H9 (cell line): ENCODE results near the gene ZSWIM6. TPM values are rescaled to one million over a fixed set of nuclear protein-coding genes. Genes with fewer than 3 reads are reported as not detected.

ENCODE experiments used
- DNase-seq: peaks from one replicate; pipeline ENCODE4 v3.0.0-alpha.2; 2017
- H2AFZ ChIP-seq: one replicate; pipeline ENCODE4 v1.6.1; 2013; ENCODE audit warnings: mild to moderate bottlenecking, low read length, control low read depth, moderate library complexity
- H2AK5ac ChIP-seq: 2 replicates; pipeline ENCODE4 v1.6.1; 2013; ENCODE audit warnings: low read length, control low read depth, mixed read lengths; ENCODE audit not compliant: insufficient read length
- H2BK120ac ChIP-seq: one replicate; pipeline ENCODE4 v1.6.1; 2013; ENCODE audit warnings: low read depth, mild to moderate bottlenecking, low read length, control low read depth, inconsistent platforms; ENCODE audit not compliant: poor library complexity, severe bottlenecking
- H2BK12ac ChIP-seq: 2 replicates; pipeline ENCODE4 v1.6.1; 2013; ENCODE audit warnings: low read length, control low read depth, mixed read lengths, low read depth; ENCODE audit not compliant: insufficient read length
- H2BK15ac ChIP-seq: 2 replicates; pipeline ENCODE4 v1.6.1; 2013; ENCODE audit warnings: low read depth, low read length, control low read depth
- H2BK20ac ChIP-seq: one replicate; pipeline ENCODE4 v1.6.1; 2013; ENCODE audit warnings: low read depth, mild to moderate bottlenecking, low read length, control low read depth, inconsistent platforms; ENCODE audit not compliant: poor library complexity, severe bottlenecking
- H2BK5ac ChIP-seq: 2 replicates; pipeline ENCODE4 v1.6.1; 2013; ENCODE audit warnings: low read length, control low read depth, mixed read lengths; ENCODE audit not compliant: insufficient read length
- H3K14ac ChIP-seq: 2 replicates; pipeline ENCODE4 v1.6.1; 2013; ENCODE audit warnings: low read length, control low read depth; ENCODE audit not compliant: insufficient read depth
- H3K18ac ChIP-seq: 2 replicates; pipeline ENCODE4 v1.6.1; 2013; ENCODE audit warnings: low read depth, mild to moderate bottlenecking, mixed read lengths, low read length, control low read depth; ENCODE audit not compliant: insufficient read length
- H3K23ac ChIP-seq: 2 replicates; pipeline ENCODE4 v1.6.1; 2013; ENCODE audit warnings: low read length, control low read depth, mixed read lengths, low read depth; ENCODE audit not compliant: insufficient read length
- H3K23me2 ChIP-seq: 2 replicates; pipeline ENCODE4 v1.6.1; 2013; ENCODE audit warnings: low read depth, mild to moderate bottlenecking, mixed read lengths, low read length, control low read depth; ENCODE audit not compliant: insufficient read length, poor library complexity, severe bottlenecking
- H3K27ac ChIP-seq: 2 replicates; pipeline ENCODE4 v1.5.1; 2013; ENCODE audit warnings: low read length, control low read depth, mixed read lengths, low read depth; ENCODE audit not compliant: insufficient read length
- H3K27me3 ChIP-seq: 2 replicates; pipeline ENCODE4 v1.6.1; 2013; ENCODE audit warnings: low read length, control low read depth, inconsistent platforms; ENCODE audit not compliant: insufficient read depth
- H3K4ac ChIP-seq: 2 replicates; pipeline ENCODE4 v1.6.1; 2013; ENCODE audit warnings: low read depth, mild to moderate bottlenecking, control low read depth, inconsistent platforms, low read length, moderate library complexity
- H3K4me1 ChIP-seq: 2 replicates; pipeline ENCODE4 v1.6.1; 2013; ENCODE audit warnings: low read length, control low read depth, inconsistent platforms; ENCODE audit not compliant: insufficient read depth
- H3K4me2 ChIP-seq: 2 replicates; pipeline ENCODE4 v1.6.1; 2013; ENCODE audit warnings: low read length, control low read depth, mixed read lengths; ENCODE audit not compliant: insufficient read length, insufficient read depth
- H3K56ac ChIP-seq: 2 replicates; pipeline ENCODE4 v1.6.1; 2013; ENCODE audit warnings: low read depth, mild to moderate bottlenecking, mixed read lengths, low read length, control low read depth; ENCODE audit not compliant: insufficient read length
- H3K79me1 ChIP-seq: 2 replicates; pipeline ENCODE4 v1.6.1; 2013; ENCODE audit warnings: low read depth, mild to moderate bottlenecking, moderate library complexity, low read length, control low read depth, inconsistent platforms; ENCODE audit not compliant: insufficient read depth, poor library complexity, severe bottlenecking
- H3K79me2 ChIP-seq: 2 replicates; pipeline ENCODE4 v1.6.1; 2013; ENCODE audit warnings: low read length, control low read depth, inconsistent platforms; ENCODE audit not compliant: insufficient read depth
- H3K9ac ChIP-seq: 2 replicates; pipeline ENCODE4 v1.6.1; 2013; ENCODE audit warnings: low read length, control low read depth, mixed read lengths; ENCODE audit not compliant: insufficient read length; ENCODE audit errors: extremely low read depth
- H3K9me3 ChIP-seq: one replicate; pipeline ENCODE4 v1.6.1; 2013; ENCODE audit warnings: low read depth, low read length, inconsistent platforms; ENCODE audit not compliant: control insufficient read depth
- H3T11ph ChIP-seq: one replicate; pipeline ENCODE4 v1.6.1; 2013; ENCODE audit warnings: mild to moderate bottlenecking, low read length, control low read depth, inconsistent platforms
- H4K20me1 ChIP-seq: one replicate; pipeline ENCODE4 v1.6.1; 2013; ENCODE audit not compliant: control insufficient read depth, insufficient read length, insufficient read depth
- H4K5ac ChIP-seq: 2 replicates; pipeline ENCODE4 v1.6.1; 2013; ENCODE audit warnings: low read depth, mild to moderate bottlenecking, mixed read lengths, low read length, control low read depth; ENCODE audit not compliant: insufficient read length
- H4K8ac ChIP-seq: replicated peaks from 2 replicates; pipeline ENCODE4 v1.6.1; 2013; ENCODE audit warnings: low read length, control low read depth, mixed read lengths, low read depth; ENCODE audit not compliant: insufficient read length
- H4K91ac ChIP-seq: 2 replicates; pipeline ENCODE4 v1.6.1; 2013; ENCODE audit warnings: low read depth, mild to moderate bottlenecking, moderate library complexity, mixed read lengths, low read length, control low read depth; ENCODE audit not compliant: insufficient read length
- H3K27ac Mint-ChIP-seq, 3 experiments: 2 replicates in 2 of 3; 3 replicates in 1 of 3; pipeline ENCODE4 v1.8.0; 2020 to 2021; ENCODE audit warnings: mixed read lengths in 3 of 3, mild to moderate bottlenecking in 1 of 3, moderate library complexity in 1 of 3
- H3K27me3 Mint-ChIP-seq: 2 replicates; pipeline ENCODE4 v1.8.0; 2021; ENCODE audit warnings: low read depth, mild to moderate bottlenecking, moderate library complexity, mixed read lengths
- H3K36me3 Mint-ChIP-seq, 3 experiments: 2 replicates in 2 of 3; 3 replicates in 1 of 3; pipeline ENCODE4 v1.8.0; 2020 to 2021; ENCODE audit warnings: low read depth in 3 of 3, mixed read lengths in 3 of 3; ENCODE audit not compliant: insufficient read depth in 1 of 3
- H3K4me1 Mint-ChIP-seq, 2 experiments: 2 replicates each; pipeline ENCODE4 v1.8.0; 2020; ENCODE audit warnings: mixed read lengths in 2 of 2
- H3K4me3 Mint-ChIP-seq, 2 experiments: 2 replicates in 1 of 2; 3 replicates in 1 of 2; pipeline ENCODE4 v1.8.0; 2020 to 2021; ENCODE audit warnings: mild to moderate bottlenecking in 2 of 2, mixed read lengths in 2 of 2, moderate library complexity in 1 of 2
- H3K9me3 Mint-ChIP-seq, 2 experiments: 2 replicates in 1 of 2; 3 replicates in 1 of 2; pipeline ENCODE4 v1.8.0; 2020; ENCODE audit warnings: mild to moderate bottlenecking in 2 of 2, mixed read lengths in 2 of 2, moderate library complexity in 1 of 2
- CTCF ChIP-seq: fragments of 200-600 bp; sonication (generic); conservative IDR thresholded peaks from 3 replicates; pipeline ENCODE4 v1.8.0; 2021; ENCODE audit warnings: antibody characterized with exemption, mild to moderate bottlenecking
- WGBS: extraction: QIAGEN DNeasy Blood & Tissue Kit; methylation state at CpG from one replicate; pipeline ENCODE4 v1.1.7; 2013; ENCODE audit warnings: missing lambda C conversion rate, low lambda C conversion rate, mixed read lengths; ENCODE audit not compliant: insufficient read length; ENCODE audit errors: extremely low coverage; 5-methylcytosine and 5-hydroxymethylcytosine counted together
- total RNA-seq: library from RNA; stranded (reverse); gene quantifications from 2 replicates; pipeline ENCODE4 v1.2.1, GENCODE V29; 2021

ZSWIM6 gene
- total RNA-seq, 1 experiment from 2014 or later = 11.5 TPM

GRCh38 chr5:61298580-61298979, 33.5 kb upstream of the ZSWIM6 start:
- H3K4me3 Mint-ChIP-seq = no peak overlapping the region
- no peak overlapping the region for H3K27ac Mint-ChIP-seq

More at GRCh38 chr5:61298580-61298979, 33.5 kb upstream of the ZSWIM6 start:
- Mint-ChIP-seq H3K4me1 (peaks cover 31 to 32% of the 10 kb centered on the region in 2 experiments), H3K36me3 (no peaks in the 10 kb centered on the region; a peak in 1 of 7 replicates), H3K27me3 (peaks cover 7% of the 10 kb centered on the region; the same call in 1 of the 2 replicates), H3K9me3 (no peaks in the 10 kb centered on the region)
- Histone ChIP-seq H3K27ac (no peak overlapping the region), H4K8ac (no peak overlapping the region), H3K9ac (no peak overlapping the region), H3K4ac (no peak overlapping the region), H2AFZ (no peak overlapping the region), H2AK5ac (no peak overlapping the region), H3K27me3 (no peaks in the 10 kb centered on the region), H2BK12ac (no peak overlapping the region), H3K23ac (no peak overlapping the region), H4K20me1 (no peaks in the 10 kb centered on the region), H4K5ac (no peak overlapping the region), H3K79me1 (no peaks in the 10 kb centered on the region), H3K56ac (no peak overlapping the region), H3K4me2 (no peak overlapping the region), H2BK5ac (no peak overlapping the region), H4K91ac (no peak overlapping the region), H2BK20ac (no peak overlapping the region), H2BK15ac (no peak overlapping the region), H3T11ph (no peak overlapping the region), H3K4me1 (no peaks in the 10 kb centered on the region; the same call in 1 of the 2 replicates), H3K14ac (no peak overlapping the region), H3K18ac (no peak overlapping the region), H2BK120ac (no peak overlapping the region), H3K79me2 (no peaks in the 10 kb centered on the region), H3K9me3 (no peaks in the 10 kb centered on the region), H3K23me2 (no peaks in the 10 kb centered on the region)
- DNase-seq = no peak
- TF ChIP-seq CTCF = no peak
- no CpG with 5 or more reads among the region's 6 CpGs for WGBS
